ENCODE measurements around the gene HS6ST2.

The HS6ST2 gene

GRCh38 chrX:132708529-132708928 lies 249.9 kb downstream of the HS6ST2 start:
- no peak overlapping the region for H3K27ac ChIP-seq
- DNase-seq (ENCODE audit: low read depth, low spot score): no peak

GRCh38 chrX:132704769-132705168 lies 253.7 kb downstream of the HS6ST2 start:
- H3K27ac ChIP-seq: no peak overlapping the region

GRCh38 chrX:132694382-132694781 lies 264.0 kb downstream of the HS6ST2 start:
- no peak for DNase-seq (ENCODE audit: low read depth, low spot score)

More at GRCh38 chrX:132704769-132705168, 253.7 kb downstream of the HS6ST2 start:
- no peak for DNase-seq (ENCODE audit: low read depth, low spot score)

GRCh38 chrX:132692526-132692925 lies 265.9 kb downstream of the HS6ST2 start:
- no peak overlapping the region for H3K27ac ChIP-seq
- no peak for DNase-seq (ENCODE audit: low read depth, low spot score)

More at GRCh38 chrX:132694382-132694781, 264.0 kb downstream of the HS6ST2 start:
- H3K27ac ChIP-seq: no peak overlapping the region

GRCh38 chrX:132692066-132692465 lies 266.4 kb downstream of the HS6ST2 start:
- no peak overlapping the region for H3K27ac ChIP-seq
- no peak for DNase-seq (ENCODE audit: low read depth, low spot score)

GRCh38 chrX:132689612-132690563 lies 268.5 kb downstream of the HS6ST2 start:
- H3K27ac ChIP-seq: no peak overlapping the region
- no peak for DNase-seq (ENCODE audit: low read depth, low spot score)

GRCh38 chrX:132685276-132685675 lies 273.2 kb downstream of the HS6ST2 start:
- DNase-seq (ENCODE audit: low read depth, low spot score): no peak
- H3K27ac ChIP-seq: no peak overlapping the region

- DNase-seq (ENCODE audit: low read depth, low spot score): no peak
- H3K27ac ChIP-seq: no peak overlapping the region
These were observed 281.2 kb downstream of the HS6ST2 start for GRCh38 chrX:132677233-132677716.

GRCh38 chrX:132676561-132677186 lies 281.8 kb downstream of the HS6ST2 start:
- DNase-seq (ENCODE audit: low read depth, low spot score): no peak
- no peak overlapping the region for H3K27ac ChIP-seq

GRCh38 chrX:132676102-132676501 lies 282.3 kb downstream of the HS6ST2 start:
- H3K27ac ChIP-seq: no peak overlapping the region
- no peak for DNase-seq (ENCODE audit: low read depth, low spot score)

GRCh38 chrX:132673331-132673730 lies 285.1 kb downstream of the HS6ST2 start:
- no peak overlapping the region for H3K27ac ChIP-seq
- no peak for DNase-seq (ENCODE audit: low read depth, low spot score)

- no peak overlapping the region for H3K27ac ChIP-seq
- no peak for DNase-seq (ENCODE audit: low read depth, low spot score)
These were observed 287.2 kb downstream of the HS6ST2 start for GRCh38 chrX:132671229-132671641.

- no peak overlapping the region for H3K27ac ChIP-seq
- DNase-seq (ENCODE audit: low read depth, low spot score): no peak
These were observed 289.3 kb downstream of the HS6ST2 start for GRCh38 chrX:132669142-132669541.

- no peak for DNase-seq (ENCODE audit: low read depth, low spot score)
- H3K27ac ChIP-seq: no peak overlapping the region
These were observed 290.3 kb downstream of the HS6ST2 start for GRCh38 chrX:132668178-132668577.

- DNase-seq (ENCODE audit: low read depth, low spot score): no peak
- no peak overlapping the region for H3K27ac ChIP-seq
These were observed 292.8 kb downstream of the HS6ST2 start for GRCh38 chrX:132665676-132666075.

GRCh38 chrX:132664273-132664672 lies 294.2 kb downstream of the HS6ST2 start:
- no peak for DNase-seq (ENCODE audit: low read depth, low spot score)
- no peak overlapping the region for H3K27ac ChIP-seq

- DNase-seq (ENCODE audit: low read depth, low spot score): no peak
- H3K27ac ChIP-seq: no peak overlapping the region
These were observed 295.6 kb downstream of the HS6ST2 start for GRCh38 chrX:132662844-132663243.

- no peak overlapping the region for H3K27ac ChIP-seq
These were observed 300.6 kb downstream of the HS6ST2 start for GRCh38 chrX:132657876-132658275.

GRCh38 chrX:132652871-132653270 lies 305.6 kb downstream of the HS6ST2 start:
- H3K27ac ChIP-seq: no peak overlapping the region
- no peak for DNase-seq (ENCODE audit: low read depth, low spot score)

More at GRCh38 chrX:132657876-132658275, 300.6 kb downstream of the HS6ST2 start:
- no peak for DNase-seq (ENCODE audit: low read depth, low spot score)

- no peak overlapping the region for H3K27ac ChIP-seq
- DNase-seq (ENCODE audit: low read depth, low spot score): no peak
These were observed 306.9 kb downstream of the HS6ST2 start for GRCh38 chrX:132651421-132652086.

- DNase-seq (ENCODE audit: low read depth, low spot score): no peak
- no peak overlapping the region for H3K27ac ChIP-seq
These were observed 309.5 kb downstream of the HS6ST2 start for GRCh38 chrX:132648895-132649294.

All from epithelial cell of prostate (primary cell).